K562 (cell line): ENCODE data around the gene KDM2B. TPM values are rescaled to one million over a fixed set of nuclear protein-coding genes. Genes with fewer than 3 reads are reported as not detected.

Source experiments
- CEBPZ ChIP-seq: fragments of 150-350 bp; IDR thresholded peaks from 2 replicates; pipeline ENCODE4 v1.6.1; 2014; ENCODE audit warnings: low read depth, mild to moderate bottlenecking, low read length, borderline replicate concordance
- CHD4 ChIP-seq: fragments of 200-600 bp; sonication (generic); IDR thresholded peaks from 3 replicates; pipeline ENCODE4 v1.6.1; 2012; ENCODE audit warnings: low read depth, mild to moderate bottlenecking, mixed read lengths, low read length, inconsistent platforms; ENCODE audit not compliant: insufficient read depth, insufficient replicate concordance, poor library complexity, severe bottlenecking
- CSDE1 ChIP-seq, 2 experiments: fragments of 450-650 bp; IDR thresholded peaks; 2 replicates each; pipeline ENCODE4 v1.6.1; 2016; ENCODE audit warnings: mild to moderate bottlenecking in 1 of 2
- FIP1L1 ChIP-seq: fragments of 200-400 bp; formaldehyde crosslinking; IDR thresholded peaks from 2 replicates; pipeline ENCODE4 v1.6.1; 2018; ENCODE audit warnings: mild to moderate bottlenecking, low read depth, low read length; ENCODE audit not compliant: poor library complexity, severe bottlenecking
- FOSL1 ChIP-seq: fragments of 200-800 bp; sonication (Bioruptor generic); conservative IDR thresholded peaks from 2 replicates; pipeline ENCODE4 v1.6.1; 2016; ENCODE audit warnings: missing genetic modification characterization, missing compliant biosample characterization
- HNRNPK ChIP-seq: fragments of 200-400 bp; formaldehyde crosslinking; IDR thresholded peaks from one replicate; pipeline ENCODE4 v1.6.1; 2018; ENCODE audit warnings: mild to moderate bottlenecking, low read depth, low read length; ENCODE audit not compliant: poor library complexity, severe bottlenecking
- POLR3A ChIP-seq: IDR thresholded peaks from 2 replicates; pipeline ENCODE4 v1.6.1; 2011; ENCODE audit warnings: borderline replicate concordance, mild to moderate bottlenecking, moderate library complexity; ENCODE audit not compliant: insufficient read length, insufficient read depth; ENCODE audit errors: extremely low read depth
- PURB ChIP-seq: sonication (generic); formaldehyde crosslinking; IDR thresholded peaks from 2 replicates; pipeline ENCODE4 v1.9.0; 2021; ENCODE audit warnings: low read depth, mild to moderate bottlenecking, missing genetic modification reagents
- TRIM28 ChIP-seq: fragments of 450-650 bp; IDR thresholded peaks from 2 replicates; pipeline ENCODE4 v1.6.1; 2017
- ZNF407 ChIP-seq: fragments of 450-650 bp; IDR thresholded peaks from 2 replicates; pipeline ENCODE4 v1.6.1; 2016; ENCODE audit warnings: low read depth
- ZNF512 ChIP-seq: IDR thresholded peaks from 2 replicates; pipeline ENCODE4 v1.6.1; 2016; ENCODE audit warnings: missing genetic modification characterization, missing compliant biosample characterization
- ZNF717 ChIP-seq: fragments of 250-450 bp; sonication (Bioruptor Pico); IDR thresholded peaks from 2 replicates; pipeline ENCODE4 v1.5.0; 2021
- polyA plus RNA-seq, 8 experiments: library from polyadenylated mRNA; depleted of rRNA in 4 of 8; stranded (reverse) in 5 of 8; unstranded in 3 of 8; fragments of >200 nt; fragmentation: Nextera tagmentation in 2 of 8; fragmentation: Illumina TruSeq in 1 of 8; extraction: Ambion mirVana in 2 of 8; extraction: Trizol in 1 of 8; gene quantifications; 2 replicates each; pipeline versions ENCODE4 v1.2.1 to v1.2.3, GENCODE V29; 2011 to 2014; ENCODE audit warnings: inconsistent platforms in 1 of 8, missing spikeins in 1 of 8
- total RNA-seq, 7 experiments: library from RNA; depleted of rRNA in 6 of 7; stranded (reverse); fragments of >200 nt in 6 of 7; fragmentation: Illumina TruSeq in 2 of 7; extraction: Trizol in 2 of 7; gene quantifications; 2 replicates each; pipeline versions ENCODE4 v1.2.1 to v1.2.3, GENCODE V29; 2011 to 2021; ENCODE audit warnings: low replicate concordance in 1 of 7

KDM2B gene
- total and polyA plus RNA-seq, 9 of the 15 experiments (the other 6 are each of a cell fraction or from before 2014, with no cell fraction given) = 7.4 to 50.5 (median 22.5) TPM

GRCh38 chr12:121400332-121401139, 180.3 kb downstream of the KDM2B start (continued):
- no peak for TF ChIP-seq CEBPZ
- no peak for TF ChIP-seq ZNF407
- peak; percentile 78 for TF ChIP-seq FOSL1 (tag)
- no peak for TF ChIP-seq TRIM28
- no peak for TF ChIP-seq CHD4
- no peak for TF ChIP-seq CSDE1 (IDR thresholded peaks at IDR 0.05)
- TF ChIP-seq FIP1L1 = peak; percentile 64
- TF ChIP-seq ZNF512 = no peak
- TF ChIP-seq ZNF717 (CRISPR knock-in tag) = no peak
- no peak for TF ChIP-seq POLR3A
- no peak for TF ChIP-seq PURB (CRISPR knock-in tag)
- no peak for TF ChIP-seq HNRNPK
